ENCODE measurements around the gene IFTAP. TPM values are rescaled to one million over a fixed set of nuclear protein-coding genes. Genes with fewer than 3 reads are reported as not detected.
"Not testable (repeated sequence)": the region's sequence is repeated elsewhere in the genome, so short reads cannot be mapped to it uniquely, and the experiment has no call there.

The IFTAP gene
- total and polyA plus RNA-seq, 10 of the 15 experiments (the other 5 are each of a cell fraction or from before 2014, with no cell fraction given): 0.32 to 1.0 (median 0.63) TPM; not detected in 2

DNA sequence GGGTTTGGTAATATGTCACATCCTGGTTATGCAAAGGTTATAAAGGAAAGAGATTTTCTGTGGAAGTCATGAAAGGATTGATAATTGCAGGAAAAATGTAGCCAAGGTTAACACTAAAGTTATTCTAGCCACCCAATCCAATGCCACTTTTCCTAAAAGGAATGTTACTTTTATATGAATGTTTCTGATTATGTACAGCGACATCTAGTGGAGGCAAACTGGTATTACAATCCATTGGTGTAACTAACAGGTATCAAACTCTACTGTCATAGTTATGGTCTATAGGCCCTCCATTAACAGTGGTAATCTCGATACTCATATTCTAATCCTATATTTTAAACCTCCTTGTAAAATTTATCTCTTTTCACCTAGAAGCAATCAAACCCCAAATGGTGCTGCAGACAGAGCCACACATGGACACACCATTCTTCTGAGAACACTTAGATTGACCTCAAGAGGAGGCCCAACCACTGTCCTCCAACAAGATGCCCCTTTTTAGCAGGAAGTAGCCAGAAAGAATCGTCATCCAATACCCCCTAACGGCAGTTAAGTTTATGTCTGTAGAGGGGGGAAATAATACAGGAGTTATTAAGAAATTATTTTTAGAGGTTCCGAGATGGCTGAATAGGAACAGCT lies 78.6 kb downstream of the IFTAP start:
- no peak for DNase-seq (ENCODE audit: low read depth, low spot score)
- peak; percentile 52 for FAIRE-seq
- Histone ChIP-seq H3K9me3 (replicated peaks; ENCODE audit: control insufficient read depth, insufficient read depth, low read length) (no peaks in the 10 kb centered on the region; the same call in 2 of the 3 replicates), H3K27me3 (replicated peaks in 1 of 2; ENCODE audit: control insufficient read depth in 2 of 2, insufficient read depth in 2 of 2, low read length in 1 of 2) (no peaks in the 10 kb centered on the region), H3K36me3 (ENCODE audit: control insufficient read depth in 2 of 2, insufficient read depth in 2 of 2, low read length in 1 of 2) (no peaks in the 10 kb centered on the region), H3K9ac (ENCODE audit: control insufficient read depth, insufficient read depth, low read length) (no peak overlapping the region), H3K4me3 (no peak overlapping the region), H3K27ac (ENCODE audit: control insufficient read depth, insufficient read depth) (no peak overlapping the region), H3K4me2 (ENCODE audit: control insufficient read depth, insufficient read depth) (no peak overlapping the region), H2AFZ (ENCODE audit: control insufficient read depth, low read depth, low read length) (no peak overlapping the region), H3K4me1 (ENCODE audit: control insufficient read depth, insufficient read depth, low read length) (no peaks in the 10 kb centered on the region), H4K20me1 (ENCODE audit: control insufficient read depth, insufficient read depth) (no peaks in the 10 kb centered on the region), H3K79me2 (ENCODE audit: control insufficient read depth, insufficient read depth, low read length) (no peaks in the 10 kb centered on the region)
- ChIA-PET RAD21 (ENCODE audit: unreplicated experiment) (interaction anchor here (2.3 to 3.2 kb wide), 2 partner anchors 108 to 381 kb away, joined by 7 to 13 read pairs; no protein-coding TSS in a partner anchor), POLR2A (no interaction called here), SMC1A (ENCODE audit: uncharacterized antibody, unreplicated experiment) (interaction anchor here (1.1 to 5.2 kb wide), 3 partner anchors 12 to 109 kb away, joined by 4 to 20 read pairs (median 10); no protein-coding TSS in a partner anchor), CTCF (interaction anchor here (0.9 to 4.7 kb wide), 10 partner anchors 13 to 180 kb away, joined by 3 to 72 read pairs (median 4); partner anchors contain the start of gene RAG1)
- BruUV-seq (replicated peaks): no TSS peak
- intact Hi-C loops (cut with micrococcal nuclease; ENCODE audit: unreplicated experiment): loop anchor here (1.0 to 10.0 kb wide), 2 partner anchors 109 to 378 kb away; partner anchors contain the start of gene PRR5L
- in situ Hi-C loops (cut with MboI): no loop called here
- ATAC-seq: peak; percentile 63
- WGBS (ENCODE audit: insufficient coverage, insufficient replicate concordance, low lambda C conversion rate, missing lambda C conversion rate): 21% methylated on average over 5 of the region's 5 CpGs
- peak; percentile 49 for TF ChIP-seq RAD21 (IDR thresholded peaks at IDR 0.05; ENCODE audit: insufficient read depth, low read depth, low read length)
- no peak for TF ChIP-seq CHD4 (IDR thresholded peaks at IDR 0.05)
- TF ChIP-seq SMC3 (IDR thresholded peaks at IDR 0.05; ENCODE audit: borderline replicate concordance, low read length): peak; percentile 59; the same call in 1 of the 2 replicates
- TF ChIP-seq SREBF1 (IDR thresholded peaks at IDR 0.05; ENCODE audit: low read length): no peak
- TF ChIP-seq, protein P1, sequence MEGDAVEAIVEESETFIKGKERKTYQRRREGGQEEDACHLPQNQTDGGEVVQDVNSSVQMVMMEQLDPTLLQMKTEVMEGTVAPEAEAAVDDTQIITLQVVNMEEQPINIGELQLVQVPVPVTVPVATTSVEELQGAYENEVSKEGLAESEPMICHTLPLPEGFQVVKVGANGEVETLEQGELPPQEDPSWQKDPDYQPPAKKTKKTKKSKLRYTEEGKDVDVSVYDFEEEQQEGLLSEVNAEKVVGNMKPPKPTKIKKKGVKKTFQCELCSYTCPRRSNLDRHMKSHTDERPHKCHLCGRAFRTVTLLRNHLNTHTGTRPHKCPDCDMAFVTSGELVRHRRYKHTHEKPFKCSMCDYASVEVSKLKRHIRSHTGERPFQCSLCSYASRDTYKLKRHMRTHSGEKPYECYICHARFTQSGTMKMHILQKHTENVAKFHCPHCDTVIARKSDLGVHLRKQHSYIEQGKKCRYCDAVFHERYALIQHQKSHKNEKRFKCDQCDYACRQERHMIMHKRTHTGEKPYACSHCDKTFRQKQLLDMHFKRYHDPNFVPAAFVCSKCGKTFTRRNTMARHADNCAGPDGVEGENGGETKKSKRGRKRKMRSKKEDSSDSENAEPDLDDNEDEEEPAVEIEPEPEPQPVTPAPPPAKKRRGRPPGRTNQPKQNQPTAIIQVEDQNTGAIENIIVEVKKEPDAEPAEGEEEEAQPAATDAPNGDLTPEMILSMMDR (IDR thresholded peaks at IDR 0.05 in 2 of 3, conservative IDR thresholded peaks at IDR 0.05 in 1 of 3; ENCODE audit: control insufficient read depth in 2 of 3, extremely low read depth in 1 of 3, insufficient read depth in 1 of 3, low read depth in 3 of 3, low read length in 3 of 3): peak; percentile 54 to 66 (median 62)

DNA sequence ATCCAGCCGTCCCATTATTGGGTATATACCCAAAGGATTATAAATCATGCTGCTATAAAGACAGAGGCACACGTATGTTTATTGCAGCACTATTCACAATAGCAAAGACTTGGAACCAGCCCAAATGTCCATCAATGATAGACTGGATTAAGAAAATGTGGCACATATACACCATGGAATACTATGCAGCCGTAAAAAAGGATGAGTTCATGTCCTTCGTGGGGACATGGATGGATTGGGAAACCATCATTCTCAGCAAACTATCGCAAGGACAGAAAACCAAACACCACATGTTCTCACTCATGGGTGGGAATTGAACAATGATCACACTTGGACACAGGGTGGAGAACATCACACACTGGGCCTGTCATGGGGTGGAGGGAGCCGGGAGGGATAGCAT lies 85.2 kb downstream of the IFTAP start:
- H3K9me3 ChIP-seq (replicated peaks; ENCODE audit: control insufficient read depth, insufficient read depth, low read length); H3K27ac ChIP-seq (ENCODE audit: control insufficient read depth, insufficient read depth); FAIRE-seq; RAD21 ChIA-PET (ENCODE audit: unreplicated experiment); H3K36me3 ChIP-seq (ENCODE audit: control insufficient read depth in 2 of 2, insufficient read depth in 2 of 2, low read length in 1 of 2); DNase-seq (ENCODE audit: low read depth, low spot score); H3K4me3 ChIP-seq; in situ Hi-C loops (cut with MboI); SMC1A ChIA-PET (ENCODE audit: uncharacterized antibody, unreplicated experiment); ATAC-seq; H3K79me2 ChIP-seq (ENCODE audit: control insufficient read depth, insufficient read depth, low read length); H3K27me3 ChIP-seq (replicated peaks in 1 of 2; ENCODE audit: control insufficient read depth in 2 of 2, insufficient read depth in 2 of 2, low read length in 1 of 2); H3K9ac ChIP-seq (ENCODE audit: control insufficient read depth, insufficient read depth, low read length); POLR2A ChIA-PET; H3K4me2 ChIP-seq (ENCODE audit: control insufficient read depth, insufficient read depth); H4K20me1 ChIP-seq (ENCODE audit: control insufficient read depth, insufficient read depth); BruUV-seq (replicated peaks); H2AFZ ChIP-seq (ENCODE audit: control insufficient read depth, low read depth, low read length); H3K4me1 ChIP-seq (ENCODE audit: control insufficient read depth, insufficient read depth, low read length): not testable (repeated sequence)
- intact Hi-C loops (cut with micrococcal nuclease; ENCODE audit: unreplicated experiment): loop anchor here (10.0 kb wide), 1 partner anchor 385 kb away; the partner anchor contains the start of gene PRR5L
- CTCF ChIA-PET: interaction anchor here (1.5 kb wide), 1 partner anchor 10 kb away, joined by 4 read pairs; no protein-coding TSS in a partner anchor
- WGBS (ENCODE audit: insufficient coverage, insufficient replicate concordance, low lambda C conversion rate, missing lambda C conversion rate): 28% methylated on average over 6 of the region's 6 CpGs
